Activated CD8-positive, alpha-beta memory T cell treated with anti-CD3 and anti-CD28 coated beads for 36 hours (primary cell): ENCODE measurements around the gene CCT6B. TPM values are rescaled to one million over a fixed set of nuclear protein-coding genes. Genes with fewer than 3 reads are reported as not detected.
"Not testable (repeated sequence)": the region's sequence is repeated elsewhere in the genome, so short reads cannot be mapped to it uniquely, and the experiment has no call there.

Experiments used
- CTCF ChIA-PET: fragments of 350-600 bp; sonication (Branson Sonifier 250); formaldehyde crosslinking; loops from one replicate; lab custom pipeline; 2021; ENCODE audit warnings: antibody characterized with exemption; lab: Charles Lee
- POLR2A ChIA-PET: fragments of 350-600 bp; sonication (Branson Sonifier 250); formaldehyde crosslinking; loops from one replicate; lab custom pipeline; 2021; ENCODE audit warnings: antibody characterized with exemption; lab: Charles Lee
- total RNA-seq, 2 experiments: library from RNA; stranded (reverse); gene quantifications; one replicate each; pipeline ENCODE4 v1.2.3, GENCODE V29; 2021

Gene CCT6B
- total RNA-seq, 2 experiments from 2014 or later = 0.92 to 0.99 TPM

GRCh38 chr17:34987232-34987631 lies 26.0 kb upstream of the CCT6B start:
- POLR2A ChIA-PET = no interaction called here
- CTCF ChIA-PET = no interaction called here

- ChIA-PET CTCF (interaction anchor here (1.1 to 3.2 kb wide), 6 partner anchors 9 to 138 kb away, joined by 3 to 12 read pairs (median 4); partner anchors contain the start of gene RAD51D), POLR2A (interaction anchor here (0.6 to 1.0 kb wide), 3 partner anchors 17 to 137 kb away, joined by 3 read pairs; no protein-coding TSS in a partner anchor)
Observed at GRCh38 chr17:34981538-34982241, 20.4 kb upstream of the CCT6B start.

- ChIA-PET CTCF (interaction anchor here (1.1 to 3.2 kb wide), 6 partner anchors 10 to 139 kb away, joined by 3 to 12 read pairs (median 4); partner anchors contain the start of gene RAD51D), POLR2A (interaction anchor here (0.6 to 1.3 kb wide), 4 partner anchors 109 to 164 kb away, joined by 3 read pairs; no protein-coding TSS in a partner anchor)
Observed at GRCh38 chr17:34980681-34981537, 19.6 kb upstream of the CCT6B start.

- POLR2A ChIA-PET = interaction anchor here (0.6 to 1.3 kb wide), 2 partner anchors 109 to 165 kb away, joined by 3 read pairs; no protein-coding TSS in a partner anchor
- CTCF ChIA-PET = interaction anchor here (1.2 to 2.2 kb wide), 3 partner anchors 11 to 139 kb away, joined by 3 to 7 read pairs (median 4); partner anchors contain the start of gene RAD51D
Observed at GRCh38 chr17:34980353-34980680, 19.1 kb upstream of the CCT6B start, which contains the start of gene LIG3. Gene LIG3, plus strand, starts transcription at chr17:34980512. Its CDS starts 2,494 bp downstream, at chr17:34983006.

- ChIA-PET CTCF (interaction anchor here (2.1 to 2.2 kb wide), 2 partner anchors 11 to 140 kb away, joined by 4 to 7 read pairs; partner anchors contain the start of gene RAD51D), POLR2A (interaction anchor here (0.6 to 1.3 kb wide), 3 partner anchors 18 to 165 kb away, joined by 3 read pairs; partner anchors contain the start of genes CCT6B and ZNF830)
Observed at GRCh38 chr17:34979650-34980352, 18.5 kb upstream of the CCT6B start.

GRCh38 chr17:34979153-34979552 lies 17.9 kb upstream of the CCT6B start:
- ChIA-PET CTCF (interaction anchor here (0.7 to 0.8 kb wide), 2 partner anchors 23 to 47 kb away, joined by 3 to 4 read pairs; no protein-coding TSS in a partner anchor), POLR2A (interaction anchor here (1.0 kb wide), 1 partner anchor 18 kb away, joined by 3 read pairs; the partner anchor contains the start of genes CCT6B and ZNF830)

GRCh38 chr17:34974794-34975785 lies 13.8 kb upstream of the CCT6B start:
- POLR2A ChIA-PET = no interaction called here
- CTCF ChIA-PET = interaction anchor here (0.7 to 1.0 kb wide), 2 partner anchors 145 to 821 kb away, joined by 3 read pairs; partner anchors contain the start of gene RAD51D

GRCh38 chr17:34974179-34974578 lies 12.9 kb upstream of the CCT6B start:
- CTCF ChIA-PET = interaction anchor here (0.7 kb wide), 1 partner anchor 822 kb away, joined by 3 read pairs; no protein-coding TSS in a partner anchor
- POLR2A ChIA-PET = no interaction called here

- ChIA-PET POLR2A (no interaction called here), CTCF (interaction anchor here (0.9 kb wide), 1 partner anchor 161 kb away, joined by 3 read pairs; the partner anchor contains the start of gene RAD51D)
Observed at GRCh38 chr17:34958438-34958837, 2.8 kb downstream of the CCT6B start.

- POLR2A ChIA-PET, CTCF ChIA-PET: not testable (repeated sequence)
Observed at GRCh38 chr17:34950780-34951179, 10.5 kb downstream of the CCT6B start.

- ChIA-PET CTCF (interaction anchor here (0.8 kb wide), 1 partner anchor 58 kb away, joined by 3 read pairs; no protein-coding TSS in a partner anchor), POLR2A (no interaction called here)
Observed at GRCh38 chr17:34930283-34930682, 31.0 kb downstream of the CCT6B start.

GRCh38 chr17:34926661-34927060 lies 34.6 kb downstream of the CCT6B start:
- CTCF ChIA-PET = no interaction called here
- POLR2A ChIA-PET = no interaction called here

GRCh38 chr17:34920676-34921075 lies 40.6 kb downstream of the CCT6B start:
- CTCF ChIA-PET = no interaction called here
- POLR2A ChIA-PET = no interaction called here

- CTCF ChIA-PET = no interaction called here
- POLR2A ChIA-PET = no interaction called here
Observed at GRCh38 chr17:34917381-34917780, 43.9 kb downstream of the CCT6B start.

- CTCF ChIA-PET = no interaction called here
- POLR2A ChIA-PET = no interaction called here
Observed at GRCh38 chr17:34916120-34916519, 45.1 kb downstream of the CCT6B start.

GRCh38 chr17:34913001-34913400 lies 48.3 kb downstream of the CCT6B start:
- ChIA-PET POLR2A (no interaction called here), CTCF (no interaction called here)

- ChIA-PET POLR2A (no interaction called here), CTCF (no interaction called here)
Observed at GRCh38 chr17:34909040-34909439, 52.2 kb downstream of the CCT6B start.
